ENCODE data around the gene PDZD7.

PDZD7 gene

DNA sequence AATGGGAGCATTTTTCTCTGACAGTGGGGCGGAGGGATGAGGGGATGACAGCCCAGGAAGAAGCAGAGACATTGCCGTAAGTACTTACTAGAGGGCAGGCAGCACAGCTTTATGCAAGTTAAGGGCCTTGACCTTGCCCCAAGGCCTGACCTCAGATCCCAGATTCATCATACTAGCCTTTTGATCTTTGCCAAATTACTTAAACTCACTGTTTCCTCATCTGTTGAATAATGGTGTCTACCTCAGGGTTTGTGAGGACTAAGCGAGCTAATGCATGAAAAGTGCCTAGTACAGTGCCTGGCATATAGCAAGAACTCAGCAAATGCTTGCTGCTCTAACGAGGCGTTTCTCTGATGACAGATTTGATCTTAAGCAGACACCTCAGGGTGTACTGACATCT, 65.1 kb downstream of the PDZD7 start:
- DNase-seq (ENCODE audit: low spot score), result no peak
- TF ChIP-seq CTCF (IDR thresholded peaks at IDR 0.05; ENCODE audit: extremely low read depth, missing control alignments), result no peak

- DNase-seq (ENCODE audit: low spot score), result no peak
- TF ChIP-seq CTCF (IDR thresholded peaks at IDR 0.05; ENCODE audit: extremely low read depth, missing control alignments), result no peak
Measured at GRCh38 chr10:100963826-100964225, 67.1 kb downstream of the PDZD7 start.

GRCh38 chr10:100962351-100963080, 68.4 kb downstream of the PDZD7 start:
- no peak for TF ChIP-seq CTCF (IDR thresholded peaks at IDR 0.05; ENCODE audit: extremely low read depth, missing control alignments)
- DNase-seq (ENCODE audit: low spot score), result no peak

DNA sequence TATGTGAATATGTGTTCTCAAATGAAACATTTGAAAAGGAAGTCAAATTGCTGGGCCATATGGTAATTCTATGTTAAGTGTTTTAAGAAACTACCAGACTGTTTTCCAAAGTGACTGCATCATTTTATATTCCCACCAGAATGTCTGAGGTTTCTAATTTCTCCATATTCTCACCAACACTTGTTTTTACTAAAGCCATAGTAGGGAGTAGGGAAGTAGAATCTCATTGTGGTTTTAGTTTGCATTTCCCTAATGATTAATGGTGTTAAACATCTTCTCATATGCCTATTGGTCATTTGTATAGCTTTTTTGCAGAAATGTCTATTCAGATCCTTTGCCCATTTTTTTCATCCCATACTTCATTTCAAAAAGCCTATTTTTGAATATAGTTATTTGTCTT, 70.7 kb downstream of the PDZD7 start:
- no peak for DNase-seq (ENCODE audit: low spot score)
- no peak for TF ChIP-seq CTCF (IDR thresholded peaks at IDR 0.05; ENCODE audit: extremely low read depth, missing control alignments)

Measured in GM20000 (cell line).